Brain microvascular endothelial cell (primary cell): ENCODE data around the gene TCF7L2.
A peak's percentile ranks its signal among the peaks of the same experiment; 100 is the strongest.

Source experiments
- DNase-seq: peaks from one replicate; pipeline ENCODE4 v3.0.0-alpha.2; 2020
- H3K27ac ChIP-seq: fragments of 250-450 bp; sonication (Bioruptor Pico); 2 replicates; pipeline ENCODE4 v1.5.1; 2020; ENCODE audit warnings: mild to moderate bottlenecking, moderate library complexity
- H3K27me3 ChIP-seq: fragments of 250-450 bp; sonication (Bioruptor Pico); replicated peaks from 2 replicates; pipeline ENCODE4 v1.5.1; 2020; ENCODE audit warnings: mild to moderate bottlenecking
- H3K36me3 ChIP-seq: fragments of 250-450 bp; sonication (Bioruptor Pico); replicated peaks from 2 replicates; pipeline ENCODE4 v1.5.1; 2020; ENCODE audit warnings: mild to moderate bottlenecking
- H3K4me3 ChIP-seq: 2 replicates; pipeline ENCODE4 v1.5.1; 2011; ENCODE audit warnings: low read depth, mild to moderate bottlenecking, control low read depth, low read length, moderate library complexity
- CTCF ChIP-seq: IDR thresholded peaks from 2 replicates; pipeline ENCODE4 v1.5.1; 2011; ENCODE audit warnings: low read depth, mild to moderate bottlenecking, moderate library complexity, low read length, control low read depth, inconsistent platforms; ENCODE audit errors: missing control alignments
- in situ Hi-C: cut with HindIII; loops from 2 replicates; pipeline ENCODE4 v1.10.0; 2017; ENCODE audit warnings: low sequenced_read_pairs, low pct_ligation_motif_present

The TCF7L2 gene

GRCh38 chr10:113080061-113080924, 130.2 kb downstream of the TCF7L2 start:
- DNase-seq = no peak
- Histone ChIP-seq H3K27ac (no peak overlapping the region), H3K27me3 (no peaks in the 10 kb centered on the region), H3K4me3 (no peak overlapping the region), H3K36me3 (no peaks in the 10 kb centered on the region)
- no peak for TF ChIP-seq CTCF
- in situ Hi-C loops = no loop called here

GRCh38 chr10:113080925-113081229, 130.8 kb downstream of the TCF7L2 start:
- Histone ChIP-seq H3K27me3 (no peaks in the 10 kb centered on the region), H3K4me3 (no peak overlapping the region), H3K36me3 (no peaks in the 10 kb centered on the region), H3K27ac (no peak overlapping the region)
- in situ Hi-C loops = no loop called here
- DNase-seq = no peak
- peak; percentile 19 for TF ChIP-seq CTCF

GRCh38 chr10:113084031-113084430, 134.0 kb downstream of the TCF7L2 start:
- Histone ChIP-seq H3K27me3 (no peaks in the 10 kb centered on the region), H3K36me3 (no peaks in the 10 kb centered on the region), H3K27ac (peak overlapping the region; percentile 81), H3K4me3 (no peak overlapping the region)
- in situ Hi-C loops = no loop called here
- TF ChIP-seq CTCF = no peak
- peak; percentile 81 for DNase-seq

- in situ Hi-C loops = no loop called here
Observed at GRCh38 chr10:113085776-113086175, 135.7 kb downstream of the TCF7L2 start.

GRCh38 chr10:113086282-113086681, 136.2 kb downstream of the TCF7L2 start:
- no peak for DNase-seq
- Histone ChIP-seq H3K27ac (peak overlapping the region; percentile 89), H3K4me3 (no peak overlapping the region), H3K36me3 (no peaks in the 10 kb centered on the region), H3K27me3 (no peaks in the 10 kb centered on the region)
- TF ChIP-seq CTCF = no peak
- in situ Hi-C loops = no loop called here

More at GRCh38 chr10:113085776-113086175, 135.7 kb downstream of the TCF7L2 start:
- Histone ChIP-seq H3K36me3 (no peaks in the 10 kb centered on the region), H3K27me3 (no peaks in the 10 kb centered on the region), H3K4me3 (no peak overlapping the region), H3K27ac (peak overlapping the region; percentile 89)
- no peak for DNase-seq
- no peak for TF ChIP-seq CTCF
